Retinal pigment epithelial cell (primary cell): Measurements from ENCODE around the gene MEIKIN.

Experiments
- DNase-seq: peaks from one replicate; pipeline ENCODE4 v3.0.0-alpha.2; 2010; ENCODE audit warnings: low read depth
- H3K4me3 ChIP-seq: 2 replicates; pipeline ENCODE4 v1.5.1; 2011; ENCODE audit warnings: mild to moderate bottlenecking, low read length, control low read depth, moderate library complexity
- TF ChIP-seq, protein P1 (sequence below): conservative IDR thresholded peaks from 2 replicates; pipeline ENCODE4 v1.5.1; 2011; ENCODE audit warnings: low read depth, low read length, control low read depth, inconsistent platforms

Gene MEIKIN

DNA sequence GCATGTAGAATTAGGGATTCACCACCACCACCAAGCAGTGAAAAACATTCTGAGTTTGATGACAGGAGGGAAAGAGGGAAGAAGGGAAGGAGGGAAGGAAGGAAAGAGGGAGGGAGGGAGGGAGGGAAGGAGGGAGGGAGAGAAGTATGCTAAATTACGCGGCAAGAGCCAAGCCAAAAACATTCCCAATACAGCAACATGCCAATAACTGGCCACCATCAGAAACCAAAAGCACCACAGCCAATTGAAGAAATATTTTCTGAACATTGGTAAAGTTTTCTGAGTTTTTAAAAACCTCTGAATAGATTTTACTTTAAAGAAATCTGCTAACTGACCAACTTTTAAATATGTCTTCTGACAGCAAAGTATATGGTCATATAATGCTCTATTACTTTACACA is 184.7 kb downstream of the MEIKIN start:
- DNase-seq = no peak
- no peak overlapping the region for H3K4me3 ChIP-seq
- TF ChIP-seq, protein P1, sequence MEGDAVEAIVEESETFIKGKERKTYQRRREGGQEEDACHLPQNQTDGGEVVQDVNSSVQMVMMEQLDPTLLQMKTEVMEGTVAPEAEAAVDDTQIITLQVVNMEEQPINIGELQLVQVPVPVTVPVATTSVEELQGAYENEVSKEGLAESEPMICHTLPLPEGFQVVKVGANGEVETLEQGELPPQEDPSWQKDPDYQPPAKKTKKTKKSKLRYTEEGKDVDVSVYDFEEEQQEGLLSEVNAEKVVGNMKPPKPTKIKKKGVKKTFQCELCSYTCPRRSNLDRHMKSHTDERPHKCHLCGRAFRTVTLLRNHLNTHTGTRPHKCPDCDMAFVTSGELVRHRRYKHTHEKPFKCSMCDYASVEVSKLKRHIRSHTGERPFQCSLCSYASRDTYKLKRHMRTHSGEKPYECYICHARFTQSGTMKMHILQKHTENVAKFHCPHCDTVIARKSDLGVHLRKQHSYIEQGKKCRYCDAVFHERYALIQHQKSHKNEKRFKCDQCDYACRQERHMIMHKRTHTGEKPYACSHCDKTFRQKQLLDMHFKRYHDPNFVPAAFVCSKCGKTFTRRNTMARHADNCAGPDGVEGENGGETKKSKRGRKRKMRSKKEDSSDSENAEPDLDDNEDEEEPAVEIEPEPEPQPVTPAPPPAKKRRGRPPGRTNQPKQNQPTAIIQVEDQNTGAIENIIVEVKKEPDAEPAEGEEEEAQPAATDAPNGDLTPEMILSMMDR = no peak

DNA sequence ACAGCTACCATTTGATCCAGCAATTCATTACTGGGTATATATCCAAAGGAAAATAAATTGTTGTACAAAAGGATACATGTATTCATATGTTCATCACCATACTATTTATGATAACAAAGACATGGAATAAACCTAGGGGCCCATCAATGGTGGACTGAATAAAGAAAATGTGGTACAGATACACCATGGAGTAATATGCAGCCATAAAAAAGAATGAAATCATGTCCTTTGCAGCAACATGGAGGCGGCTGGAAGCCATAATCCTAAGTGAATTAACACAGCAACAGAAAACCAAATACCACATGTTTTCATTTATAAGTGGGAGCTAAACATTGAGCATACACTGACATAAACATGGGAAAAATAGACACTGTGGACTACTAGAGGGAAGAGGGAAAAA is 185.8 kb downstream of the MEIKIN start:
- TF ChIP-seq, protein P1 = no peak
- no peak for DNase-seq
- no peak overlapping the region for H3K4me3 ChIP-seq

DNA sequence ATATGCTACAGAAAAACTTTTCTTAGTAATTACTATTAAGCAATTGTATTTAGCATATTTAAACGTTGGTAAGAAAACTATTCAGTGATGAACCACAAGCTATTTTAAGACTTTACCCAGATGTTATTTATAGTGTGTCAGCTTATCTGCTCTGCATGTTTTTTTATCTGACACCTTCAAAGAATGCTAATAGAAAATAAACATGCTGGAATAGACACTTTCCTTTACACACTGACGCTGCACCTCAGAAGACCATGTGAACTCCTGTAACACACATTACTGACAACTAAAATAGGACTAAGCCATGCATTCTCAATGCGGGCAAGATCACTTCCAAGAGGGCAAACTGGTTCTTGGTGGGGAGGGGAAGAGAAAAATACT is 187.0 kb downstream of the MEIKIN start:
- DNase-seq = no peak
- H3K4me3 ChIP-seq = no peak overlapping the region
- TF ChIP-seq, protein P1 = no peak

DNA sequence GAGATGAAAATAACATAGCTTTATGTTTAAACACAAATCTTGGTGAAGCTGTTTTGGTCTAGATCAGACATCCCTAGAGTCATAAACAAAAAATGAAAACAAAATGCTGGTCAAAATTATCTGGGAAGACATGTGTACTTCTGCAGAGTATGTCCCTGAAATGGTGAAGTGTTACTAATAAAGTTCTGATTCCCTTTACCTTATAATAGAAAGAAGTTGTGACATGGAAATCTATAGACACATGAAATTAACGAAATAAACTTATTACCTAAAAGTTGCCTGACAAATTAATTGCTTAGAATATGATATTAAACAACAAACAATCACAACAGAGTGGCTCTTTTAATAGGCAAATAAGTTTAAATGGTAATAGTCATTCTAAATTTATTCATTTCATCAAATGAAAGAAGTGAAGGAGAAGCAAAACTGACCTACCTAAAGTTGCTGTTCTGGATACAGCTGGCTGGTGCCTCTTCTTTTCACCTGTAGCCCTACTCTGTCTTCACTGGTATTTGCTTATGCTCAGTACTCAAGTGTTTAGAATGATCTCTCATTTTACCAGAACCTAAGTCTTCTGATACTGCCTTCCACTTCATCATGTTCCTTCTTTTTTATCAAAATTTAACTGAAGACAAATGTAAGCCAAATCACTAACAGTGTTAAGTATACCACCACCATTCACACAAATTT is 187.5 kb downstream of the MEIKIN start:
- DNase-seq = no peak
- TF ChIP-seq, protein P1 = no peak
- H3K4me3 ChIP-seq = no peak overlapping the region
